Caco-2 (cell line): ENCODE results near the gene GALR3. TPM values are rescaled to one million over a fixed set of nuclear protein-coding genes. Genes with fewer than 3 reads are reported as not detected.

Source experiments
- BruUV-seq: library from RNA; stranded (reverse); fragments of 400-500 nt; replicated peaks from 2 replicates; lab custom pipeline; 2021; lab: Mats Ljungman, UMichigan
- CTCF ChIA-PET: fragments of 300-600 bp; sonication (Branson Sonifier 250); formaldehyde crosslinking; loops from one replicate; lab custom pipeline; 2022; ENCODE audit warnings: antibody characterized with exemption; lab: Charles Lee
- POLR2A ChIA-PET: fragments of 300-600 bp; sonication (Branson Sonifier 250); formaldehyde crosslinking; loops from one replicate; lab custom pipeline; 2022; ENCODE audit warnings: antibody characterized with exemption; lab: Charles Lee
- DNase-seq, 2 experiments: peaks; one replicate each; pipeline versions ENCODE4 v3.0.0 to v3.0.0-alpha.2; 2020 to 2022
- H3K27me3 ChIP-seq: replicated peaks from 2 replicates; pipeline ENCODE4 v1.6.0; 2011; ENCODE audit warnings: low read length; ENCODE audit not compliant: control insufficient read depth, insufficient read depth
- H3K36me3 ChIP-seq: 2 replicates; pipeline ENCODE4 v1.5.1; 2011; ENCODE audit warnings: low read length; ENCODE audit not compliant: control insufficient read depth, insufficient read depth
- H3K4me1 ChIP-seq: fragments of 250-450 bp; sonication (Bioruptor Pico); 2 replicates; pipeline ENCODE4 v1.5.1; 2020; ENCODE audit warnings: mild to moderate bottlenecking
- H3K4me3 ChIP-seq: 2 replicates; pipeline ENCODE4 v1.5.1; 2011; ENCODE audit warnings: low read depth, mild to moderate bottlenecking, control low read depth, low read length
- H3K9me3 ChIP-seq: fragments of 250-450 bp; sonication (Bioruptor Pico); 2 replicates; pipeline ENCODE4 v1.5.1; 2020; ENCODE audit warnings: mild to moderate bottlenecking, moderate library complexity
- H3K27ac Mint-ChIP-seq: one replicate; pipeline ENCODE4 v1.8.0; 2022; ENCODE audit warnings: mixed read lengths; ENCODE audit not compliant: unreplicated experiment
- H3K27me3 Mint-ChIP-seq: one replicate; pipeline ENCODE4 v1.8.0; 2022; ENCODE audit warnings: mixed read lengths; ENCODE audit not compliant: insufficient read depth, unreplicated experiment
- H3K36me3 Mint-ChIP-seq: one replicate; pipeline ENCODE4 v1.8.0; 2022; ENCODE audit warnings: mild to moderate bottlenecking, mixed read lengths; ENCODE audit not compliant: insufficient read depth, unreplicated experiment
- H3K4me1 Mint-ChIP-seq: one replicate; pipeline ENCODE4 v1.8.0; 2022; ENCODE audit warnings: low read depth, mixed read lengths; ENCODE audit not compliant: unreplicated experiment
- H3K4me3 Mint-ChIP-seq: one replicate; pipeline ENCODE4 v1.8.0; 2022; ENCODE audit warnings: mild to moderate bottlenecking, moderate library complexity, mixed read lengths; ENCODE audit not compliant: unreplicated experiment
- H3K9me3 Mint-ChIP-seq: one replicate; pipeline ENCODE4 v1.8.0; 2022; ENCODE audit warnings: mixed read lengths; ENCODE audit not compliant: unreplicated experiment
- CTCF ChIP-seq, 2 experiments: fragments of 200-600 bp in 1 of 2; IDR thresholded peaks; 1 replicate in 1 of 2; 2 replicates in 1 of 2; pipeline versions ENCODE4 v1.5.1 to v1.8.0; 2011 to 2022; ENCODE audit warnings: antibody characterized with exemption in 1 of 2, control low read depth in 1 of 2, inconsistent platforms in 1 of 2, low read depth in 1 of 2, low read length in 1 of 2, mild to moderate bottlenecking in 1 of 2, moderate library complexity in 1 of 2; ENCODE audit not compliant: insufficient read depth in 1 of 2, severe bottlenecking in 1 of 2, unreplicated experiment in 1 of 2
- intact Hi-C: fragments of 100-400 bp; cut with micrococcal nuclease; formaldehyde crosslinking; loops from one replicate; pipeline ENCODE4 v1.10.0; 2022; ENCODE audit not compliant: unreplicated experiment
- total RNA-seq: library from RNA; stranded (reverse); gene quantifications from 2 replicates; pipeline ENCODE4 v1.2.3, GENCODE V29; 2022

The GALR3 gene
- total RNA-seq, 1 experiment from 2014 or later, result 0.27 TPM

DNA sequence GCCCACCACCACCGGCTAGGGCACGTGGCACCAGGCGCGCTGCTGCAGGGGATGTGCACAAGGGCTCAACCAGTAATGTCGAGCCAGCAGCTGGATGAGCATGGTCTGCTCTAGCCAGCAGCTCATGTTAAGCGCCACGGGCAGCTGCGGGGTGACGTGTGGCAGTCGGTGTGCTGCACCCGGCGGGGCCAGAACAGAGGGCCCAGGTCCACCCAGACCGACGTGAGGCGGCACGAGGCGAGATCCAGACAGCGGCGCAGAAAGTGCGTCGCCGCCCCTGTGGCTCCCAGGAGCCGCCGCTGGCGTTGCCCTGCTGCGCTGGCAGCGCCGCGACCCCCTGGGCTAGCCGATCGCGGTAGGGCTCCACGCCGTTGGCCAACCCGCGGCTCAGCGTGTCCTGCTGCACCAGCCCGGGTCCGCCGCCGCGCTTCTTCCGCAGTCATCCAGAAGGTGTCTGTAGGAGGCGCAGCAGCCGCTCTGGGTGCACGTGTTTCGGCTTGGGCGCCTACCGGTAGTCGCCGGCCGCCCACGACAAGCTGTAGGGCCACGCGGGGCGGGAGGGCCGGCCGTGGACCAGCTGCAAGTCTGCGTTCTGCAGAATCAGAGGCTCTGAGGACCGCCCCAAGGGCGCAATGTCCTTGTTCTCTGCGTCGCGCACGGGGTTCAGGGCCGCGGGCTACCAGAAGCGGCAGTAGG is 4.6 kb upstream of the GALR3 start:
- ChIA-PET POLR2A (interaction anchor here (0.7 to 1.8 kb wide), 2 partner anchors 11 to 401 kb away, joined by 4 to 13 read pairs; partner anchors contain the start of gene GCAT), CTCF (interaction anchor here (0.6 to 3.3 kb wide), 5 partner anchors 11 to 97 kb away, joined by 3 to 41 read pairs (median 4); partner anchors contain the start of gene GCAT)
- Mint-ChIP-seq H3K9me3 (no peaks in the 10 kb centered on the region), H3K4me1 (peaks cover 12% of the 10 kb centered on the region), H3K27me3 (no peaks in the 10 kb centered on the region), H3K4me3 (no peak overlapping the region), H3K27ac (no peak overlapping the region), H3K36me3 (peaks cover 42% of the 10 kb centered on the region)
- Histone ChIP-seq H3K4me1 (peaks cover 9% of the 10 kb centered on the region), H3K9me3 (no peaks in the 10 kb centered on the region), H3K27me3 (no peaks in the 10 kb centered on the region), H3K36me3 (peaks cover 1% of the 10 kb centered on the region), H3K4me3 (no peak overlapping the region)
- intact Hi-C loops, result no loop called here
- no TSS peak for BruUV-seq
- no peak for TF ChIP-seq CTCF (IDR thresholded peaks at IDR 0.05; ENCODE audit: insufficient read depth in 1 of 2, low read depth in 1 of 2, low read length in 1 of 2, severe bottlenecking in 1 of 2, unreplicated experiment in 1 of 2)
- DNase-seq, result no peak

GRCh38 chr22:37819105-37819433 is 4.1 kb upstream of the GALR3 start:
- no peak for TF ChIP-seq CTCF (IDR thresholded peaks at IDR 0.05; ENCODE audit: insufficient read depth in 1 of 2, low read depth in 1 of 2, low read length in 1 of 2, severe bottlenecking in 1 of 2, unreplicated experiment in 1 of 2)
- POLR2A ChIA-PET, result no interaction called here
- BruUV-seq, result no TSS peak
- intact Hi-C loops, result no loop called here
- H3K27ac Mint-ChIP-seq, result no peak overlapping the region
- DNase-seq, result no peak
- no peaks in the 10 kb centered on the region for H3K9me3 Mint-ChIP-seq
- Histone ChIP-seq H3K4me3 (no peak overlapping the region), H3K27me3 (no peaks in the 10 kb centered on the region), H3K36me3 (peaks cover 1% of the 10 kb centered on the region), H3K9me3 (no peaks in the 10 kb centered on the region), H3K4me1 (peaks cover 9% of the 10 kb centered on the region)
- CTCF ChIA-PET, result interaction anchor here (3.3 kb wide), 1 partner anchor 44 kb away, joined by 41 read pairs; no protein-coding TSS in a partner anchor
- H3K4me1 Mint-ChIP-seq, result peaks cover 12% of the 10 kb centered on the region
- H3K36me3 Mint-ChIP-seq, result peaks cover 37% of the 10 kb centered on the region
- H3K4me3 Mint-ChIP-seq, result no peak overlapping the region
- no peaks in the 10 kb centered on the region for H3K27me3 Mint-ChIP-seq

DNA sequence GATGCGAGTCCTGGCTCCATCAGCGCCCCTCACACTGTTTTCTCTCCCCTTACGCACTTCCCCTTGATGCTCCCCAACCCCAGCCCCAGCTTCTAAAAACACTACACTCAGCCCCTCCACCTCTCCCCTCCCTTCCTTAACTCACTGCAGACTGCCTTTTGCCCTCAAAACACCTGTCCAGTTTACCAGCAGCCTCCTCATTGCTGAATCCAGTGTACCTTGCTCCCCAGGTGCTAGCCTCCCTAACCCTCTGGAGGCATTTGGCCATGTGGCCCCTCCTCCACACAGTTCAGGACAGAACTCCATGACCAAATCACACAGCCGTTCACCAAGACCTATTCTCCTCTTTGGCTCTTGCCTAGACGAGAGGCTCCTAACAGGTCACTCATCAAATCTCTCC is 2.8 kb upstream of the GALR3 start:
- no peaks in the 10 kb centered on the region; the same call in 1 of the 2 replicates for H3K36me3 ChIP-seq
- peaks cover 24% of the 10 kb centered on the region for H3K36me3 Mint-ChIP-seq
- H3K4me1 ChIP-seq, result peaks cover 9% of the 10 kb centered on the region
- ChIA-PET CTCF (no interaction called here), POLR2A (no interaction called here)
- intact Hi-C loops, result no loop called here
- DNase-seq, result no peak
- BruUV-seq, result no TSS peak
- no peaks in the 10 kb centered on the region for H3K27me3 ChIP-seq
- no peaks in the 10 kb centered on the region for H3K27me3 Mint-ChIP-seq
- H3K4me3 Mint-ChIP-seq, result no peak overlapping the region
- H3K4me1 Mint-ChIP-seq, result peaks cover 12% of the 10 kb centered on the region
- H3K27ac Mint-ChIP-seq, result no peak overlapping the region
- no peak for TF ChIP-seq CTCF (IDR thresholded peaks at IDR 0.05; ENCODE audit: insufficient read depth in 1 of 2, low read depth in 1 of 2, low read length in 1 of 2, severe bottlenecking in 1 of 2, unreplicated experiment in 1 of 2)
- no peaks in the 10 kb centered on the region for H3K9me3 Mint-ChIP-seq
- H3K9me3 ChIP-seq, result no peaks in the 10 kb centered on the region
- no peak overlapping the region for H3K4me3 ChIP-seq
